ENCODE results near the gene MSX1. TPM values are rescaled to one million over a fixed set of nuclear protein-coding genes. Genes with fewer than 3 reads are reported as not detected.

MSX1 gene
- total and polyA plus RNA-seq, 2 of the 8 experiments (the other 6 are each of a cell fraction or from before 2014, with no cell fraction given) = 0.47 TPM; not detected in 1

DNA sequence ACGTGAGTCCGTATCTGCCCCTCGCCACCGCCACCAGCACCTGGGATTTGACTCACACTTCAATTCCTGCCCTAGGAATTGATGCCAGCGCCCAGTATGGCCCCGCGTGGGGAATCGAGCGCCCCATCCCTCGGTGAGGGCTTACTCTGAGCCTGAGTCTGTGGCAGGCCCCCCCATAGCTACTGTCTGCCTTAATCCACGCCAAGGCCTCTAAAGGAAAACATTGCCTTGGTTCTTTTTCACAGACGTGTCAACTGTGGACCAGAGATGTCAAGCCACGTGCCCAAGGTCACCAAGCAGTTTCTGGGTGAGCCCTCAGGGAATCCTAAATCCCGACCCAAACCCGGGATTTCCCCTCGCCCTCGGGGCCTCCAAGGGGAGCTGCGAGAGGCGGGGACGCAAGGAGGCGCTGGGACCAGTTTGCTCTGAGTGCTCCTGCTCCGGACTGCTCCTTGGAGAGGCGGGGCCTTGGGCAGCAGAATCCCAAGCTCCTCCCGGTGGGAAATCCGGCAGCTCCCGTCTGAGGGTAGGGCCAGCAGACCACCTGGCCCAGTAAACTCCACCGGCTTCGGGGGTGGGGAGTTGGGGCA lies 12.9 kb downstream of the MSX1 start (continued):
- TF ChIP-seq CTBP2 (IDR thresholded peaks at IDR 0.05; ENCODE audit: borderline replicate concordance, insufficient read depth, insufficient read length, low read length) (no peak), SP1 (IDR thresholded peaks at IDR 0.05; ENCODE audit: low read depth, low read length) (no peak), CEBPB (IDR thresholded peaks at IDR 0.05; ENCODE audit: low read depth, low read length) (no peak), TAF1 (IDR thresholded peaks at IDR 0.05; ENCODE audit: low read depth, low read length) (no peak)
